Nucleus accumbens (tissue), 56 donors: Measurements from ENCODE around the gene CPSF4.

Experiments
- DNase-seq, 56 donors: peaks; one replicate each; lab custom pipeline; 2025; lab: John Stamatoyannopoulos, UW

Gene CPSF4

GRCh38 chr7:99438573-99439480 is at the start of gene CPSF4, which contains the start of gene PTCD1:
TSS of gene CPSF4 (plus strand) at chr7:99438943. CDS start at chr7:99439083, 140 bp downstream.
TSS of gene PTCD1 (minus strand) at chr7:99438798. CDS start at chr7:99435242, 3,556 bp downstream.
- DNase-seq: peak; percentile 60 to 97 (median 91)

- no peak for DNase-seq
Observed at GRCh38 chr7:99389772-99390171, 49.0 kb upstream of the CPSF4 start.

- no peak for DNase-seq
Observed at GRCh38 chr7:99390941-99391602, 47.7 kb upstream of the CPSF4 start.

DNA sequence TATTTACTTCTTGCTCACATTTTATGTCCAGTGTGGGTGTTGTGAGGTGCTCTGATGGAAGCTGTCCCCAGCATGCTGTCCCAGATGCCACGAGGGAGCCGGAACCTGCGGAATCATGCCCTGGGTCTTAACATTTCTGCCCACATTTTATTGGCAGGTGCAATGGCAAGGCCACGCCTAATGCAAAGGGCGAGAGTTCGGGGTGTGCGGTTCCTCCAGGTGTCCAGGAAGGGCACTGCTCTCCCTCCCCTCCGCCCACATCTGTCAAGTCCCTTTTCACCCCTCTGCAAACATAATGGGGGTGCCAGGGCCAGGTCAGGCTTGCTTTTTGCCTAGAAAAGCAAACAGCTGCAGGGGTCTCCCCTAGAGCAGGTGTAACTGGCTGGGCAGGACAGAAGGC is 46.7 kb upstream of the CPSF4 start:
- DNase-seq: no peak

- DNase-seq: peak in 48 of 56 donors; percentile 7 to 88 (median 48)
Observed at GRCh38 chr7:99392659-99393354, 45.9 kb upstream of the CPSF4 start.

DNA sequence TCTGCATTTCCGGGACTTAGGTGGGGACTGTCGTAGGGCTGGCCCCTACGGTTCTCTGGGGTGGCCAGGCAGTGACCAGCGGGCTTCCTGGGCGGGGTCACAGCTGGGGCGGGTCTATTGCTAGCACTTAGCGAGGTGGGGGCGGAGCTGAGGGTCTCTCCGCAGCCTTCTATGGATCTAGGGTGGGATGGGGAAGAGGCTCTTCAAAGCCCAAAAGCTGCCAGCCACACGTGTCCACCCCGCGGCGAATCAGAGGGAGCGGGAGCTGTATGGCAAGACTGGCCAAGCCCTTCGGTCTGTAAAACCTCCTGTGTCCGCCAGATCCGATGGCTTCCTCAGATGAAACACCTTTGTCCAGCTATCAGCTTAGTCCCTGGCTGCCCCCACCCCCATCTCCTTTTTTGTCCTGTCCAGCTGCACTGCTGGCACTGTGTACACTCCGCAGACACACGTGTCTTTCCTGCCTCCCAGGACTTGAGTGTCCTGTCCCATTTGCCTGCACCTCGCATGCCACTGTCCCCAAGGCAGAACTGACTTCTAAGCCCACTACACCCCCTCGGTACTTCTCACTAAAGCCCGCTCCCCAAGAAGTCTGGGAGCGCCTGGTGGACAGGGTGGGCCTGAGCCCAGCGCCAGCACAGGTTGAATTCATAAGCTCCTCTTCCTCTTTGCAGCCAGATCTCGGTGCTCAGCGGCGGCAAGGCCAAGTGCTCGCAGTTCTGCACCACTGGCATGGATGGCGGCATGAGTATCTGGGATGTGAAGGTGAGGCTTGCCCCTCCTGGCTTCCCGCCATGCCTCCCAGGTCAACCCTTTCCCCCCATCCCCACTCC is 45.2 kb upstream of the CPSF4 start:
- DNase-seq: peak in 7 of 56 donors; percentile 36 to 69 (median 61)

DNA sequence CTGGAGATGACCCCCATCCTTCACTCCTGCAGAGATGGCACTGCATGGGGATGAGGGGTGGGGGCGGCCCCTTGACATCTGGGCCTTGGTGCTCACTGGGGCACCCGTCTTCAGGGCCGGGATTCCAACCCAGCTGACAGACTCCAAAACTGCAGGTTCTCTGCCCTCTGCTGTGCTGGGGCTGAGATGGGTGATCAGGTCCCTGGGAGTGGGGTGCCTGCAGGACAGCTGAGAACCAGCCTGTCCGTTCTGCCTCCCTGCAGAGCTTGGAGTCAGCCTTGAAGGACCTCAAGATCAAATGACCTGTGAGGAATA is 44.6 kb upstream of the CPSF4 start:
- no peak for DNase-seq

DNA sequence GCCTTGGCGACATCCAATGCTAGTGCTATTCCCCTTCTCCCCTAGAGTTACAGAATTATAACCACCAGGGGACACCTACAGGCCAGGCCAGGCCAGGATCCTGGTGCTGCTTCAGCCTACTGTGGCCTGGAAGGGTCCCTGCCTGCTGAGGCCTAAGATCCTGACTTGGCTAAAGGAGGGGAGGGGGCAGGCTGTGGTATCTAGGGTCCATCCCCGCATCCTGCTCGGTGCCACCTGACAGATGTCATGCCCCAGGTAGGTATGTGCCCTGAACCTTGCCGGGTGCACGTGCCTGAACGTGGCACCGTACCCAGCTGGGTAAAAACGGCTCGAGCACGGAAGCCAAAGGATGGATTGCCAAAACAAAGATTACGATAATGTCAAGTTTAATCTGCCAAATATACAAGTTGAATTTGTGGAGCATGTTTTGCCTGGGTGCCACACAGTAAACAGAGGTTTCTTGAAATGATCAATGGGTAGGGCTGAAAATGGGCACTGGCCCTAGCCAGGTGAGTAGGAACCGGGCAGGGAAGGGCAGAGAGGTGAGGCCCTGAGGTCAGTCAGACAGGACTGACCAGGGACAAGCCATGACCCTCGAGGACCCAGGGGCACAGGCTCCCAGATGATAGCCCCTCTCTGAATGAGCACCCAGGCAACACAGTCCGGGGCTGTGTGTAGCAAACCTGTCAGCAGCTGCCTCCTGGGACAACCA is 43.0 kb upstream of the CPSF4 start:
- no peak for DNase-seq

GRCh38 chr7:99396418-99397296 is 42.1 kb upstream of the CPSF4 start:
- DNase-seq: no peak

GRCh38 chr7:99397297-99397983 is 41.3 kb upstream of the CPSF4 start:
- DNase-seq: no peak

GRCh38 chr7:99398891-99399445 is 39.8 kb upstream of the CPSF4 start:
- no peak for DNase-seq

DNA sequence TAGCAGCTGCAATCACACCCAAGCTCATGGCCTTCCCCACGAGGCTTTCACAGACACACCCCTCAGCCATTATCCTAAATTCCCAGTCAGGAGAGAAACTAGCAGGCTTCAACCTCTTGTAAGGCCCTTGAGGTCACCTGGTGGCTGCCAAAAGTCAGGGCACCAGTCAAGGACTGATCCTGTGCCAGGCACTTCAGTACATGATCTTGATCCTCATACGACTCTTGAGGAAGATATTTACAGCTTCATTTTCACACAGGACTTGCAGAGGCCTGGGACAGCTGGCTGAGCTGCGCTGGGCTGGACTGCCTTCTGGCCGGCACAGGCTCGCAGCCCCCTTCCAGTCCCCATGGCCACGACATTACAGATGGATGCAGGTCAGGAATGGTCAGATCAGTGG is 39.1 kb upstream of the CPSF4 start:
- no peak for DNase-seq

DNA sequence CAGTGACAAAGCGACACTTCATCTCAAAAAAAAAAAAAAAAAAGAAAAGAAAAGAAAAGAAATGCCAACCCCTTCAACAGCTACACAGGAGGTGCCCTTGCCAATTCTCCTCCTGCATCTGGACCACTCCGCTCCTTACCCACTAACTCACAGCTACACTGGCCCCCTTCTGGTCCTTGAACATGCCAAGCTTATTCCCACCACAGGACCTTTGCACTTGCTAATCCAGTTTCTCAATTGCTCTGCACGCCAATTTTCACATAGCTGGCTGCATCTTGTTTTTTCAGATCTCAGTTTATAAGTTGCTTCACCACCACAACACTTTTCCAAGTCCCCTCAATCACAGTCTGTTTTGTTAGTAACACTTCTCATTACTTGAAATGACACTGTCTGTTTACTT is 35.9 kb upstream of the CPSF4 start:
- no peak for DNase-seq

DNA sequence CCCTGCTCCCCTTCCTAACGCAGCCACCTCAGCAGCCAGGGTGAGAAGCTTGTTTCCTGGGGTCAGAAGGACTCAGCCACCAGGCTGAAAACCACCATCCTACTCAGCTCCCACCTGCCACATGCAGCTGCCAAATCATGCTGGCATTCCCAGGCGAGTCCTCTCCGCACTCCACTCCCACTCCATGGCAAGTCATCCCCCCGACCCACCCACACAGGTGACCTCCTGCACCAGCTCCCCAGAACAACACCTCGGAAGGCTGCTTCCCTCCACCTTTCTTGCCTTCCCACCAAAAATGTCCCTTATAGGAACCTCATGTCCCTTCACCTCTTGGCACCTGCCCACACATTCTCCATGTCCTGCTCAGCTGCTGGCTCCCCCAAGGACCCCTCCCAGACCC is 35.0 kb upstream of the CPSF4 start:
- no peak for DNase-seq

GRCh38 chr7:99404235-99404976 is 34.3 kb upstream of the CPSF4 start:
- DNase-seq: peak in 1 of 56 donors; percentile 11

DNA sequence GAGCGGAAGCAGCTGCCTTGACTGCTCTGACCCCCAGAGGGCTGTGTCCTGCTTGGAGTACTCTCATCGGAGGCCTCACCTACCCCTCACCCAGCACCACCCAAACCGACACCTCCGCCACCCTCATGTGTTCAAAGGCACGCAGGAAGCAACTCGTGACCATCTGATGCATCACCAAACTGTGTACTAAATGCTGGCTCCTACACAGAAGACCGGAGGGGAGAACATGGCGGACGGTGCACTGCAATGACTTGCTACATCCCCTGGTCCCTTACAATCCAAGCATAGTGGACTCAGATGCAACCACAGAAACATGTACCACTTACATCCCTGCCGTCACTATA is 33.8 kb upstream of the CPSF4 start:
- DNase-seq: no peak

GRCh38 chr7:99406557-99406956 is 32.2 kb upstream of the CPSF4 start:
- no peak for DNase-seq
